Motor neuron (in vitro differentiated cells): ENCODE measurements around the gene FNDC3B. TPM values are rescaled to one million over a fixed set of nuclear protein-coding genes. Genes with fewer than 3 reads are reported as not detected.
A peak's percentile ranks its signal among the peaks of the same experiment; 100 is the strongest.

Experiments used
- ATAC-seq, 8 experiments: fragments of 200-7000 bp; cut with Tn5 transposase; replicated peaks in 6 of 8; 2 replicates each; pipeline ENCODE4 v1.8.0; 2021; ENCODE audit warnings: mild to moderate bottlenecking in 8 of 8, moderate library complexity in 8 of 8
- H3K27ac ChIP-seq, 2 donors: fragments of 250-450 bp; sonication (Bioruptor Pico); 2 replicates each; pipeline ENCODE4 v1.9.0; 2021; ENCODE audit warnings: antibody characterized with exemption in 2 of 2, mild to moderate bottlenecking in 2 of 2, moderate library complexity in 1 of 2
- H3K4me1 ChIP-seq, 2 donors: fragments of 250-450 bp; sonication (Bioruptor Pico); replicated peaks in 1 of 2; 2 replicates each; pipeline ENCODE4 v1.6.1; 2021; ENCODE audit warnings: antibody characterized with exemption in 2 of 2, mild to moderate bottlenecking in 2 of 2, moderate library complexity in 1 of 2
- H3K4me3 ChIP-seq, 5 donors: fragments of 250-450 bp; sonication (Bioruptor Pico); 2 replicates each; pipeline ENCODE4 v1.9.0; 2021; ENCODE audit warnings: antibody characterized with exemption in 5 of 5, mild to moderate bottlenecking in 5 of 5, moderate library complexity in 4 of 5
- WGBS, 10 experiments: fragments of 450-650 bp; shearing (Covaris generic); methylation state at CpG; one replicate each; pipeline ENCODE4 v1.0.0; 2022; 5-methylcytosine and 5-hydroxymethylcytosine counted together
- in situ Hi-C, 9 experiments: fragments of 400-800 bp; cut with MboI; loops; one replicate each; pipeline ENCODE4 v1.15.0; 2021; ENCODE audit warnings: low sequenced_read_pairs in 9 of 9, low pct_unique_long_range_greater_than_20kb in 2 of 9; ENCODE audit not compliant: unreplicated experiment in 9 of 9
- total RNA-seq, 8 experiments: library from RNA; unstranded; fragments of 300-600 nt; gene quantifications; 2 replicates each; pipeline versions ENCODE4 v1.2.3 to v1.2.4, GENCODE V29; 2022

FNDC3B gene
- total RNA-seq, 8 experiments from 2014 or later = 12.4 to 77.0 (median 36.6) TPM

DNA sequence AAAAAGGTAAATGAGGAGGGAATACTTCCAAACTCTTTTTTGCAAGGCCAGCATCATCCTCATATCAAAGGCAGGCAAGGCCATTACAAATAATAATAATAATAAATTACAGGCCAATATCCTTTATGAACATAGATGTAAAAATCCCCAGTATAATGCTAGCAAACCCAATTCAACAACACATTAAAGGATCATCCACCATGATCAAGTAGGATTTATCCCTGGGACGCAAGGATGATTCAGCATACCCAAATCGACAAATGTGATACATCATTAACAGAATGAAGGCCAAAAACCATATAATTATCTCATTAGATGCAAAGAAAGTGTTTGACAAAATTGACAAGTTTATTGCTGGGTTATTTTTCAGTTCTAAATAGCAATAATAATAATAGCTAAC lies 355.3 kb downstream of the FNDC3B start:
- Histone ChIP-seq H3K4me1 (peaks cover 3 to 5% of the 10 kb centered on the region in 2 donors), H3K27ac (no peak overlapping the region), H3K4me3 (no peak overlapping the region)
- 90 to 100% (median 100%) methylated on average over 1 to 2 of the region's 2 CpGs; no CpG with 5 or more reads in 2 of the 10 experiments for WGBS, 10 experiments
- ATAC-seq = no peak
- in situ Hi-C loops = no loop called here

DNA sequence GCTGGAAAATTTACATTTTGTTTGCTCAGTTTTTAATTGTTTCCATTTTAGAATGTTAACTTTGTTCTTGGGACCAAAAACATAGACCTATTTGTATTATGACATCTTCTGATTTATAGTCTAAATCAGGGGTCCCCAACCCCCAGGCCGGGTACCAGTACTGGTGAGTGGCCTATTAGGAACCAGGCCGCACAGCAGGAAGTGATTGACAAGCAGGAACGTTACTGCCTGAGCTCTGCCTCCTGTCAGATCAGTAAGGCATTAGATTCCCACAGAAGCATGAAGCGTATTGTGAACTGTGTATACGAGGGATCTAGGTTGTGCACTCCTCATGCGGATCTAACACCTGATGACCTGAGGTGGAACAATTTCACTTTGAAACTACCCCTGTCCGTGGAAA lies 357.0 kb downstream of the FNDC3B start:
- in situ Hi-C loops = no loop called here
- 74 to 96% (median 82%) methylated on average over 3 to 7 of the region's 7 CpGs; no CpG with 5 or more reads in 3 of the 10 experiments for WGBS, 10 experiments
- H3K27ac ChIP-seq = no peak overlapping the region
- no peak for ATAC-seq
- no peak overlapping the region for H3K4me3 ChIP-seq
- H3K4me1 ChIP-seq = peaks cover 2 to 3% of the 10 kb centered on the region in 2 donors

DNA sequence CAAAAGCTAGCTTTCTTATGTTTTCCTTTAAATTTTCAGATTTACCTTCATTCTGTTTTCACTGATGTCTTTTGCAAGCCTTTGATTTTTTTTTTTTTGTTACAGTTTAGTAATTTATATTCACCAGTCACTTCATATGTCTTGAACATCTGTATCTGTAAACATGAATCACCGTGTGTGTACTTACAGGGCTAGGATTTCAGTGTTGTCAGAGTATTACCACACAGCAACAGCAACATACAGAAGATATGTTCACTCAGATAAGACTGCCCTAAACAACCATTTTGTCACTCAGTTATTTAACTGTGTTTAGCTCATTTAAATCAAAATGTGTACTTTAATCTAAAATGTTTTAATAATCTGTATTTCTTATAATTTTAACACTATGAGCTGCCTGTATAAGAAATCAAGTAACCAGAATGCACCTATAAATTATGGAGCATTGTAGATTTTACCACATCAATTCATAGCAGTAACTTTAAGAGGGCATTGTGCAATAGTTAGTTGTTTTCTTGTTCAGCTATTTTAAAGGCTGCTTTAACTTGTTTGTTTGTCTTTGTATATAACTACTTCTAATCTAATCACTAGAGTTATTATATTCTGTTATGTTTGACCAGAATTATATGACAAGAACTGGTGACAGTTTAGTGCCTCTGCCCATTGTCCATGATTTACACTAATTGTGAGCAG lies 358.5 kb downstream of the FNDC3B start:
- 8 to 100% (median 71%) methylated on average over 1 of the region's 1 CpG; no CpG with 5 or more reads in 1 of the 10 experiments for WGBS, 10 experiments
- H3K4me3 ChIP-seq = no peak overlapping the region
- no peaks in the 10 kb centered on the region for H3K4me1 ChIP-seq
- no peak overlapping the region for H3K27ac ChIP-seq
- ATAC-seq = no peak
- in situ Hi-C loops = no loop called here

DNA sequence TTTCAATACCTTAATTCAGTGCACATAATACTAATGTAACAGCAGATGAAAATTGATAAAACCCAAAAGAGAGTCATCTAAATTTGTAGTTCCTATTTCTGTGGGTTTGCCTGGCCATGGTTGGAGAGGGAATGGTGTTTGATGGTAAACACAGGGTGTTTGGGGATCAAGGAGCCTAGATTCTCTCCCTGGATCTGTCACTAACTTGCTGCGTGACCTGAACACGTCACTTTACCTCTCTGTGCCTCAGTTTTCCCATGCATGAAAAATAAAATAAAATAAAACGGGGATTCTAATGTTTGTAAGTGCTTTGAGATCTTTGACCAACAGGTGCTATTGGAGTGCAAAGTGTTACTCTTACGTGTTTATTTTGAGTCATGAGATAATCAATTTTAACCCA lies 359.1 kb downstream of the FNDC3B start:
- Histone ChIP-seq H3K4me3 (no peak overlapping the region), H3K27ac (no peak overlapping the region), H3K4me1 (no peaks in the 10 kb centered on the region)
- 86 to 100% (median 97%) methylated on average over 1 to 4 of the region's 4 CpGs; no CpG with 5 or more reads in 1 of the 10 experiments for WGBS, 10 experiments
- in situ Hi-C loops = no loop called here
- no peak for ATAC-seq

DNA sequence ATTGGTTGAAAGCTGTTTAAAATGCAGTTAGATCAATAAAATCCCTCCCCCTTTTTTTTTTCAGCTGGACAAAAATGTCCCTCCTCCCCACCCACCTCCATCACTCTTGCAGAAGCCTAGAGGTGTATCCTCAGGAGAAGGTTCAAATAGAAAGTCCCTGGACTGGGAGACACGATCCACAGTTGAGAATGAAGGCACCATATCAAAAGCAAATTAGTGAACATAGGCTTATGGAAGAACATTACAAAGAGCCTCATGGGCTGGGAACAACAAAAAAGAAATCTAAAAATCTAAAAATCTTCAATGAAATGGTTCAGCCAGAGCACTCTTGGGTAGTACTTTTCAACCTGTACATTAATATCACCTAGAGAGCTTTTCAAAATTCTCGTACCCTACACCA lies 362.7 kb downstream of the FNDC3B start:
- no peaks in the 10 kb centered on the region for H3K4me1 ChIP-seq
- no peak overlapping the region for H3K4me3 ChIP-seq
- WGBS, 10 experiments = 60 to 100% (median 86%) methylated on average over 1 to 2 of the region's 2 CpGs; no CpG with 5 or more reads in 4 of the 10 experiments
- in situ Hi-C loops = no loop called here
- no peak for ATAC-seq
- H3K27ac ChIP-seq = no peak overlapping the region

DNA sequence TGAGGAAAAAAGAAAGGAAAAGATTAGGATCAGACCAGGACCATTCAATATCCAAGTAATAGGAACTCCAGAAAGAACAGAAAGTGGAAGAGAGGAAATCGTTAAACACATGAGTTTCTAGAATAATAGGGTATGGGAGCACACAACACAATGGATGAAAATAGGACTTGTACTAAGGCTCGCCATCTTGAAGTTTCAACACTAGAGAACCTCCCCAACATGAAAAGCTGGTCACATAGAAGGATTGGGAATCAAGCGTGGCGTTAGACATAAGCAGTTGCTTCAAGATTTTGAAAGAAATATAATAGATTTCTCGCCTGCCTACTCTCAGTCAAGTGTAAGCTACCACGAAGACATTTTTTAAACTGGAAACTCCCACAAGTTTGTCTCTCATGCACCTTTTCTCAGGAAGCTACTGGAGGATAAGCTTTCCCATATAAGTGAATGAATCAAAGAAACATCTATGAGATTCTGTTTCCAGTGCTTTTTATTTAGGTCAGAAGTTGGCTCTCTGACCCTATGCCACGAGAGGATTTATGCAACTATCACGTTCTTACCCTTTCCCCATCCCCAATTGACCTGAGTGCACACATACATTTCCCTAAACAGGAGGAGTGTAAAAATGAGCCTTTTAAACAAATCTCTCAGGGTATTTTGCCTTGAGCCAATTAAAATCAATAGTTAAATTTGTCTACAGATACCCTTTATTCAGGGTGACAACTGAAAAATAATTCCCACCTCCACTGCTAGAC lies 363.7 kb downstream of the FNDC3B start:
- Histone ChIP-seq H3K4me3 (no peak overlapping the region), H3K27ac (no peak overlapping the region), H3K4me1 (no peaks in the 10 kb centered on the region)
- in situ Hi-C loops = no loop called here
- WGBS, 10 experiments = 83 to 100% (median 95%) methylated on average over 2 to 8 of the region's 8 CpGs; no CpG with 5 or more reads in 1 of the 10 experiments
- no peak for ATAC-seq

DNA sequence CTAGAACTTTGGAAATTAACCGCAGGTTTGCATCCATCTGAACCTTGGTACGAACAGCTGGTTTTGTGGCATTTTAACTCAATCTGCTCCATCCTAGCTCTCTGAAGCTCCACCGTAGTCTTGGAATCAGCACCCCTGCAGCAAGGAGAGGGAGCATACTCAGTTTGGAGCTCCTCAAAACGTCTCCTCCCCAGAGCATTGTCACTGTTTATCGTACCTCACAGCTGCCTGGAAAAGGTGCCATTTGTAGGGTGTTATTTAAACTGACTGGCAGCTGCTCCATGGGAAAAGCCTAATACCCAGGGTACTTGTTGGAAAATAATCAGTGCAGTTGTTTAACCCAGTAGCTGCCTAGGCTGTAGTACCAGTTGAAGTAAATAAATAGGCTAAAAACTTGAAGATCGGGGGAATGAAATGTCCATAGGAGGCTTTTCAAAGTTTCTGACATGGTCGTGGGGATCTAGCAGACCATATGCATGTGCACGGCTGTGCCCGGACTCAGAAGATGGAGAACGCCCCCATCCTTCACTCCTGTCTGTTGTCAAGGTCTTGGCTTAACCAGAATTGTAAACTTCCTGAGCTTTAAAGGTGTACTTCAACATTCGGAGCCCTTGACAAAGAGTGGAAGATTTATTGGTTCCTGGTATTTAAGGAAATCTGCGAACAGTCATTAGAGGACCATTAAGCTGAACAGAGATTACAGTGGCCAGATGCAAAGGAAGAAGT lies 365.0 kb downstream of the FNDC3B start:
- in situ Hi-C loops = no loop called here

DNA sequence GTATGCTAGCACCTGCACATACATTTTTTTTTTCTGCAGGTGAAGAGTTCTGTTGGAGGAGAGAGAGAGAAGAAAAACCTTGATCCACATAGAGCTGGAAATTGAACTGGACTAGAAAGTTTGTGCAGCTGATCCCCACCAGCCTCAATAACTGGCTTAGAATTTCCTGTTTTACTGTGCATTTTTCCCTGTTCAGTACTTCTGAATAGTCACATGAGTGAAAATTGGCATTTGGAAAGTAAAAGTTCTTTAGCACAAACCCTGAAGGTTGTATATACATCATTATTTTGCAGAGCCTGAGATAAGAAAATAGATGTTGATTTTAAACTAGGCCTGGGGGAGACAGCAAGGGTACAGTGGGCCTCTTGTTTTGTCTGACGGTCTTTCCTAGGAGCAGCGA lies 366.5 kb downstream of the FNDC3B start:
- H3K4me3 ChIP-seq = no peak overlapping the region
- 80 to 100% (median 94%) methylated on average over 1 to 2 of the region's 2 CpGs; no CpG with 5 or more reads in 5 of the 10 experiments for WGBS, 10 experiments
- no peaks in the 10 kb centered on the region for H3K4me1 ChIP-seq
- no peak overlapping the region for H3K27ac ChIP-seq
- in situ Hi-C loops = no loop called here
- no peak for ATAC-seq

More for the DNA sequence above, 365.0 kb downstream of the FNDC3B start:
- Histone ChIP-seq H3K27ac (no peak overlapping the region), H3K4me1 (no peaks in the 10 kb centered on the region), H3K4me3 (no peak overlapping the region)
- no peak for ATAC-seq
- WGBS, 10 experiments = 58 to 100% (median 90%) methylated on average over 2 to 9 of the region's 12 CpGs; no CpG with 5 or more reads in 1 of the 10 experiments

DNA sequence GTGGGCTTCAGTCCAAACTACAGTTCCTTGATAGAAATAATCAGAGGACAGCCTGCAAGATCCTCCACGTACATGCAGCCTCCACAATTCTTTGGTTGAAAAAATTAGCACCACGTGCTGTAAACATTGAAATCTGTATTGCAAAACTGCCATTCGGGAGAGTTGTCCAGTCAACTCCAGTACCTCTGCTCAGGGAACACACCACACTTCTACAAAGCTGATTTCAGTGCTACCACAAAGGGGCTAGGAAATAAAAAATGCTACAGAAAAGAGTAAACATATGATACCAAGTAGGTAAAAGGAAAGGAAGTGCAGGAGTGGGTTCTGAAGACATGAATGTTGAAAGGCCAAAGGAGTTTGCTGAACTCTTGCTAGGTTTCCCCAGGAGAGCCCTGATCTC lies 368.5 kb downstream of the FNDC3B start:
- in situ Hi-C loops = no loop called here
- no peaks in the 10 kb centered on the region for H3K4me1 ChIP-seq
- no peak overlapping the region for H3K27ac ChIP-seq
- no peak for ATAC-seq
- no peak overlapping the region for H3K4me3 ChIP-seq
- 60 to 100% (median 90%) methylated on average over 1 to 3 of the region's 3 CpGs; no CpG with 5 or more reads in 2 of the 10 experiments for WGBS, 10 experiments

DNA sequence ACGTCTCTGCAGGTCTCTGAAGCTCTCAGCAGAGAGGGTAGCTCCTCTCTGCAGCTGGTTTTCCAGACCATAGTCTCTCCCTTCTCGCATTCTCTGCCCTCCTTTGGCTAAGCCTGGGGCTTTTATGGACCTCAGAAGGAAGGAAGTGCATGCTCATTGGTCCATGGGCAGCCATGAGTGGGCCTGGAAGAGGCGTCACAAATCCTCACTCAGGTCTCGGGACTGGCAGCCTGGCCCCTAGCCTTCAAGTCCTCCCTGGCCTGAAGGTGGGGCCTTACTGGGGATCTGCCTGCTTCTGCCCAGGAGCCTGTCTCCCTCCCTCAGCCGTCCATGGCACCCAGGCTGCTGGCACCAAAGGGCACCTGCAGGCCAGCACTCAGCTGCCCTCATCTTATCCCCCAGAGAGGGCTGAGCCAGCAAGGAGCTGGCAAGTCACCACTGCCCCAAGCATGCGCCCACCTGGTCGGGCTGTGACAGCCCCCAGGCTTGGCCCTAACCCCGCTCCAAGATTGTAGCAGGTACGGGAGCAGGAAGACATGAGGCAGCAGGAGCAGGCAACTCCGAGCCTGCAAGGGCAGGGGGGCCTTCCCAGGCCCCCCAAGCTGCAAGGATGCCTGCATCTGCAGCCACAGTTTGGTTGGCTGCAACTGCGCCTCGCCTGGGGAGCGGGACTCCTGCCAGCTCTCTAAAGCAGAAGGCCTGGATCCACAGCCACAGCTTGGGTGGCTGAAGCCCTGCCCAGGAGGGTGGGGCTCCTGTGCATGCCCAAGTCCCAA lies 371.5 kb downstream of the FNDC3B start:
- ATAC-seq = no peak
- H3K4me3 ChIP-seq = no peak overlapping the region
- WGBS, 10 experiments = 20 to 92% (median 71%) methylated on average over 1 to 2 of the region's 13 CpGs; no CpG with 5 or more reads in 5 of the 10 experiments
- in situ Hi-C loops = no loop called here
- no peaks in the 10 kb centered on the region for H3K4me1 ChIP-seq
- no peak overlapping the region for H3K27ac ChIP-seq

DNA sequence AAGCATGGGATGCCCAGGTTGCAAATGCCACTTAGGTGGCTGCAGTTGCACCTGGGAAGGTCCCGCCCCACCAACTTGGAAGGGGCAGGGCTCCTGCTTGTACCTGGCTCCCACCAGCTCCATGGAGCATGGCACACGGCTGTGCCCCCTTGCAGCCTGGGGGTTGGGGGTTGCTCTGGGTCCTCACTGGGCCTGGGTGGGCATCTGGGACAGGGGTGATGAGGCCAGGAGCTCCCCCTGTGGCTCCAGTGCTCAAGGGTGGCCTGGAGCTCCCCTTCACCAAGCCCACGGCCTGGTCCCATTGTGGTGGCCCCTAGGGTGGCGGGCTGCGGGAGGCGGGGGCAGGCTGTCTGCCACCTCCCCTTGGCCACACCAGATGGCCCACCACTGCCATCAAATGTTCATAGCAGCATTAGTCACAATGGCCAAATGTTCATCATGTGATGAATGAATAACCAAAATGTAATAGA lies 372.1 kb downstream of the FNDC3B start:
- WGBS, 10 experiments = 40 to 100% (median 100%) methylated on average over 1 to 3 of the region's 6 CpGs; no CpG with 5 or more reads in 5 of the 10 experiments
- no peak overlapping the region for H3K27ac ChIP-seq
- no peak overlapping the region for H3K4me3 ChIP-seq
- in situ Hi-C loops = no loop called here
- no peaks in the 10 kb centered on the region for H3K4me1 ChIP-seq
- no peak for ATAC-seq

DNA sequence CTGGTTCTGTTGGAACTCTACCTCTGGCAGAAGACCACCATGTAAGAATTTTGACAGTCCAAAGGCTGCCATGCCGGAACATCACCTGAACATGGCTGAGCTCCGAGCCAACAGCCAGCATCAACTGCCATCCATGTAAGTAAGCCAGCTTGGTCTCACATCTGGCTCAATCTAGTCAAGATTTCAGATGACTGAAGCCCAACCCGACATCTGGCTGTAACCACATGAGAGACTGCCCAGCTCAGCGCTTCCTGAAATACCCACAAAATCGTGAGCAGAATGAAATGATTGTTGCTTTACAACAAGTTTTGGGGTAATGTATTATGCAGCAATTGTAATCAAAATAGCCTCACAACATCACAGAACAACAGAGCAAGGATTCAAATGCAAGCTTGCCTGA lies 375.9 kb downstream of the FNDC3B start:
- 0 to 95% (median 70%) methylated on average over 2 to 5 of the region's 5 CpGs; no CpG with 5 or more reads in 2 of the 10 experiments for WGBS, 10 experiments
- in situ Hi-C loops = no loop called here
- peak in 2 of 8 experiments; percentile 26 to 46 for ATAC-seq
- Histone ChIP-seq H3K27ac (no peak overlapping the region), H3K4me3 (no peak overlapping the region), H3K4me1 (no peaks in the 10 kb centered on the region)
